GM18507 (cell line): ENCODE measurements around the gene HK3.

Experiments used
- DNase-seq: peaks from one replicate; pipeline ENCODE4 v3.0.0; 2011; ENCODE audit warnings: low read depth; ENCODE audit not compliant: insufficient read length; ENCODE audit errors: extremely low spot score
- FAIRE-seq: peaks from 2 replicates; lab custom pipeline; 2011; peaks lifted over from hg19 to GRCh38; lab: Jason Lieb, UNC

The HK3 gene

GRCh38 chr5:176835918-176836317, 63.2 kb downstream of the HK3 start:
- DNase-seq (no peak), FAIRE-seq (no peak)

DNA sequence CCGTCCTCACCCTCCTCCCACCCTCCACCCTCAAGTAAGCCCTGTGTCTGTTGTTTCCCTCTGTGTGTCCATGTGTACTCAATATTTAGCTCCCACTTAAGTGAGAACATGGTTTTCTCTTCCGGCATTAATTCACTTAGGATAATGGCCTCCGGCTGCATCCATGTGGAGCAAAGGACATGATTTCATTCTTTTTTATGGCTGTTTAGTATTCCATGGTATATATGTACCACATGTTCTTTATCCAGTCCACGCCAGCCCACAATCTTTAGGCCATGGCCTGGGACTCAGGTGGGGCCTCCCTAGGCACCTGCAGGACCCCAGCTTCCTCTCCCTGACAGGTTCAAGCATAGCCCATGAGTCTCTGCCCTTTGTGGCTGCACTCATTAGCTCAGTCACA, 65.9 kb downstream of the HK3 start:
- no peak for FAIRE-seq
- no peak for DNase-seq

DNA sequence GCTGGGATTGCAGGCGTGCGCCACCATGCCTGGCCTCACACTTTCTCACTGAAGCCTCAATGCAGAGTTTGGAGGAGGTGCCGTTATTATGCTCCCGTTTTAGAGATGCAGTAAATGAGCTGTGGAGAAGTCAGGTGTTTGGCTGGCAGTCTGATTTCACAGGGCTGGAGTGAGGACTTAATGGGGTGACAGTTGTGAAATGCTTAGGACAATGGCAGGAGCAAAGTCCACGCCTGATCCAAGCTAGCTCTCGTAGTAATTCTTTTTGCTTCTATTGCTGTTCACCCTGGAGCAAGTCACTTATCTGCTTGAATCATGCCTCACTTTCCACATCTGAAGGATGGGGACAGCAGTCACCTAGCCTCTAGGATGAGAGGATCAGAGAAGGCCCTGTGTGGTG, 67.0 kb downstream of the HK3 start:
- DNase-seq = no peak
- FAIRE-seq = no peak

DNA sequence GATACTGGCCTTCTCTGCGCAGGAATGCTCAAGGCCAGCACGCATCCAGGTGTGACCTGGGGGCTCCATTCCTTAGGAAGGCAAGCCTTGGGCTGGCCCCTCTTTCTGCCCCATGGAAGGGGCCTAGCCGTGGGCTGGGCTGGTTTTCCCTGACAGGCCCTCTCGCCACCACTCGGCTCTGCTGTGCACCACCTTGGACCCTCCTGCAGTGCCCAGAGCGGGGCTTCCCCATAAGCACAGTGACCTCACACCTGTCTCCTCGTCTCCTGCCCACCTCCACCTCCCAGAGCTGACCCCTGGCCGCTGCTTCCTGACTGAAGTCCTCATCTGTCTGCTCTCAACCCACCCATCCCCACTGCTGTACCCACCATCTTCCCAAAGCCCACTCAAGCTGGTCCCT, 67.7 kb downstream of the HK3 start:
- FAIRE-seq (no peak), DNase-seq (no peak)

- DNase-seq (no peak), FAIRE-seq (no peak)
Measured at GRCh38 chr5:176830995-176831423, 68.1 kb downstream of the HK3 start.
